Uterus (tissue), 2 donors: Measurements from ENCODE around the gene MTREX.

ENCODE experiments used
- POLR2A ChIP-seq, 2 donors: fragments of 450-650 bp; IDR thresholded peaks; one replicate each; pipeline ENCODE4 v1.6.1; 2016; ENCODE audit warnings: antibody characterized with exemption in 2 of 2, mild to moderate bottlenecking in 1 of 2, moderate library complexity in 1 of 2
- TF ChIP-seq, protein P1 (sequence below), 4 experiments: fragments of 200-600 bp in 2 of 4; fragments of 450-650 bp in 2 of 4; sonication (generic) in 2 of 4; IDR thresholded peaks; one replicate each; pipeline ENCODE4 v1.5.1; 2016 to 2019; ENCODE audit warnings: antibody characterized with exemption in 4 of 4, mild to moderate bottlenecking in 2 of 4, moderate library complexity in 1 of 4

DNA sequence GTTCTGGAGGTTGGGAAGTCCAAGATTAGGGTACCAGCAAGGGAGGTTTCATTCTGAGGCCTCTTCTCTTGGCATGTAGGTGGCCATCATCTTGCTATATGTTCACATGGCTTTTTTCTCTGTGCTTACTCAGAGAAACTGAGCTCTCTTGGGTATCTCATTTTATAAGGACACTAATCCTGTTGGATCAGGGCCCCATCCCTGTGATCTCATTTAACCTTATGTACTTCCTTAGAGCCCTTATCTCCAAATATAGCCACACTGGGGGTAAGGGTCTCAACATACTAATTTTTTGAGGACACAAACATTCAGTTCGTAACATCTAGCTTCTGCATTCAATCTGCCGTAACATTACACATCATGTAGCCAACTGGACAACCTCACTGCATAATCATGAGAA, 6.9 kb upstream of the MTREX start:
- TF ChIP-seq, protein P1, sequence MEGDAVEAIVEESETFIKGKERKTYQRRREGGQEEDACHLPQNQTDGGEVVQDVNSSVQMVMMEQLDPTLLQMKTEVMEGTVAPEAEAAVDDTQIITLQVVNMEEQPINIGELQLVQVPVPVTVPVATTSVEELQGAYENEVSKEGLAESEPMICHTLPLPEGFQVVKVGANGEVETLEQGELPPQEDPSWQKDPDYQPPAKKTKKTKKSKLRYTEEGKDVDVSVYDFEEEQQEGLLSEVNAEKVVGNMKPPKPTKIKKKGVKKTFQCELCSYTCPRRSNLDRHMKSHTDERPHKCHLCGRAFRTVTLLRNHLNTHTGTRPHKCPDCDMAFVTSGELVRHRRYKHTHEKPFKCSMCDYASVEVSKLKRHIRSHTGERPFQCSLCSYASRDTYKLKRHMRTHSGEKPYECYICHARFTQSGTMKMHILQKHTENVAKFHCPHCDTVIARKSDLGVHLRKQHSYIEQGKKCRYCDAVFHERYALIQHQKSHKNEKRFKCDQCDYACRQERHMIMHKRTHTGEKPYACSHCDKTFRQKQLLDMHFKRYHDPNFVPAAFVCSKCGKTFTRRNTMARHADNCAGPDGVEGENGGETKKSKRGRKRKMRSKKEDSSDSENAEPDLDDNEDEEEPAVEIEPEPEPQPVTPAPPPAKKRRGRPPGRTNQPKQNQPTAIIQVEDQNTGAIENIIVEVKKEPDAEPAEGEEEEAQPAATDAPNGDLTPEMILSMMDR (IDR thresholded peaks at IDR 0.05): no peak
- TF ChIP-seq POLR2A (IDR thresholded peaks at IDR 0.05): no peak
